Measurements from ENCODE around the gene VPS8. TPM values are rescaled to one million over a fixed set of nuclear protein-coding genes. Genes with fewer than 3 reads are reported as not detected.

Gene VPS8
- total RNA-seq, 1 experiment from 2014 or later = 72.3 TPM

DNA sequence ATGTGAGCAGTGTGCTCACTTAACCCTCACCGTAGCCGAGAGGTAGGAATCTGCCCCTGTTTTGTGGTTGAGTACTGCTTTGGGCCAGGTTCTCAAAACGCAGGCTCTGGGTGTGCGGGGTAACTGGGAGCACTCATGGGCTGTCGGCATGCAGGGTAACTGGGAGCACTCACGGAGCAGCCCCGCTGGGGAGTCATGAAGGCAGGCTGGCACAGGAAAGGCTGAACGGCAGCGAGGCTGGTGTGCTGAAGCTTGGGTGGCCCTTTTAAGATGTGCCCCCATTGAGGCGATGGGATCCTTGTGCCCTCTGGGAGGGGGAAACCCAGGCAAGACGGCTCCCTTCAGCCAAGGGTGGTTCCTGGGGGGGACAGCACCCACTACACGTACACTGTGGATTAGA is 44.6 kb upstream of the VPS8 start:
- ChIA-PET POLR2A (interaction anchor here (0.6 kb wide), 1 partner anchor 163 kb away, joined by 5 read pairs; no protein-coding TSS in a partner anchor), CTCF (interaction anchor here (1.7 kb wide), 1 partner anchor 206 kb away, joined by 6 read pairs; the partner anchor contains the start of gene EPHB3)
- no peaks in the 10 kb centered on the region for H3K4me1 ChIP-seq (ENCODE audit: control insufficient read depth, insufficient read depth, low read length)
- no peak overlapping the region for H3K4me3 ChIP-seq (ENCODE audit: low read depth in 2 of 2, low read length in 2 of 2)
- DNase-seq (ENCODE audit: low read depth, low spot score) = no peak
- in situ Hi-C loops (cut with HindIII; ENCODE audit: low pct_unique_long_range_greater_than_20kb, low sequenced_read_pairs) (no loop called here), intact Hi-C loops (cut with micrococcal nuclease; ENCODE audit: unreplicated experiment) (no loop called here)
- TF ChIP-seq, protein P1, sequence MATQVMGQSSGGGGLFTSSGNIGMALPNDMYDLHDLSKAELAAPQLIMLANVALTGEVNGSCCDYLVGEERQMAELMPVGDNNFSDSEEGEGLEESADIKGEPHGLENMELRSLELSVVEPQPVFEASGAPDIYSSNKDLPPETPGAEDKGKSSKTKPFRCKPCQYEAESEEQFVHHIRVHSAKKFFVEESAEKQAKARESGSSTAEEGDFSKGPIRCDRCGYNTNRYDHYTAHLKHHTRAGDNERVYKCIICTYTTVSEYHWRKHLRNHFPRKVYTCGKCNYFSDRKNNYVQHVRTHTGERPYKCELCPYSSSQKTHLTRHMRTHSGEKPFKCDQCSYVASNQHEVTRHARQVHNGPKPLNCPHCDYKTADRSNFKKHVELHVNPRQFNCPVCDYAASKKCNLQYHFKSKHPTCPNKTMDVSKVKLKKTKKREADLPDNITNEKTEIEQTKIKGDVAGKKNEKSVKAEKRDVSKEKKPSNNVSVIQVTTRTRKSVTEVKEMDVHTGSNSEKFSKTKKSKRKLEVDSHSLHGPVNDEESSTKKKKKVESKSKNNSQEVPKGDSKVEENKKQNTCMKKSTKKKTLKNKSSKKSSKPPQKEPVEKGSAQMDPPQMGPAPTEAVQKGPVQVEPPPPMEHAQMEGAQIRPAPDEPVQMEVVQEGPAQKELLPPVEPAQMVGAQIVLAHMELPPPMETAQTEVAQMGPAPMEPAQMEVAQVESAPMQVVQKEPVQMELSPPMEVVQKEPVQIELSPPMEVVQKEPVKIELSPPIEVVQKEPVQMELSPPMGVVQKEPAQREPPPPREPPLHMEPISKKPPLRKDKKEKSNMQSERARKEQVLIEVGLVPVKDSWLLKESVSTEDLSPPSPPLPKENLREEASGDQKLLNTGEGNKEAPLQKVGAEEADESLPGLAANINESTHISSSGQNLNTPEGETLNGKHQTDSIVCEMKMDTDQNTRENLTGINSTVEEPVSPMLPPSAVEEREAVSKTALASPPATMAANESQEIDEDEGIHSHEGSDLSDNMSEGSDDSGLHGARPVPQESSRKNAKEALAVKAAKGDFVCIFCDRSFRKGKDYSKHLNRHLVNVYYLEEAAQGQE (IDR thresholded peaks at IDR 0.05; ENCODE audit: insufficient read depth in 1 of 2, low read depth in 2 of 2, low read length in 1 of 2) = no peak
- TF ChIP-seq TCF7L2 (IDR thresholded peaks at IDR 0.05; ENCODE audit: low read depth, low read length) = no peak
- no TSS peak for BruUV-seq (replicated peaks)
- no peaks in the 10 kb centered on the region for H3K9me3 ChIP-seq (ENCODE audit: control insufficient read depth, insufficient read depth, low read depth, low read length)
- no peaks in the 10 kb centered on the region for H3K36me3 ChIP-seq (ENCODE audit: control insufficient read depth, insufficient read depth, low read length)
- no peak overlapping the region for H3K27ac ChIP-seq (ENCODE audit: low read length)
- ATAC-seq = no peak
- H3K27me3 ChIP-seq (ENCODE audit: control insufficient read depth, insufficient read depth, low read length) = no peaks in the 10 kb centered on the region; the same call in 1 of the 2 replicates

DNA sequence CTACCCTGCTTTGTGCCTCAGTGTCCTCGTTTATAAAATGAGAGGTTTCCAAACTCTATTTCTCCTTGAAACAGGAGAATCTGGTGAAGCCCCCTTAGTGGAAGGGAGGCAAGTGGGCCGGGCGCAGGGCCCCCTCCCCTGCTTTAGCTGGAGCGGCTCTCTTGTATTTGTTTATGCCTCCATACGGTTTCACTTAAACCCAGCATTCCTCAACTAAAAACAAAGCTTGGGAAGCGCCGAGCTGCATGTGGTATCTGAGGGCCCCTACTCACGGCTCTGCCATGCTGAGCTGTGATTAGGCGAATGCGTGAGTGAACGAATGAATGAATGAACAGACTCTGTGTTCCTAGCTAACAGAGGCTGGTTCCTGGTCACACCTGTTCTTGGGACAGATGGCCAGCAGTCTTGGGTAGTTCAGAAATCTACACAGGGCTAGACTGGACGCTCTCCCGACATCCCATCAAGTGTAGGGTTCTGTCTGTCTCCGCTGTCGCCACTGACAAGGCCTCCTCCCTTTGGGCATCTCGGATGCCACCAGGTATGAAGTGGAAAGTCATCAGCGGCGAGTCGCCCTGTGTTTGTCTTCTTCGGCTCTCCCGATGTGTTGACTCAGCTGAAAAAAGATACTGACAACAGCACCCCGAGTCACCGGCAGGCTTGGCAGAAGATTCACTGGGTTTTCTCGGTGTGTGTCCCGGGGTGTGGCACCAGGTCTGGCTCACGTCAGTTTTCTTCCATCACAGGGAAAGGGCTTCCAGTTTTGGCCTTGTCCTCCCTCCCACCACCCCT is 42.4 kb upstream of the VPS8 start:
- no peak overlapping the region for H3K27ac ChIP-seq (ENCODE audit: low read length)

More for the DNA sequence above, 42.4 kb upstream of the VPS8 start:
- intact Hi-C loops (cut with micrococcal nuclease; ENCODE audit: unreplicated experiment) (no loop called here), in situ Hi-C loops (cut with HindIII; ENCODE audit: low pct_unique_long_range_greater_than_20kb, low sequenced_read_pairs) (no loop called here)
- DNase-seq (ENCODE audit: low read depth, low spot score) = no peak
- ATAC-seq = no peak
- Histone ChIP-seq H3K36me3 (ENCODE audit: control insufficient read depth, insufficient read depth, low read length) (no peaks in the 10 kb centered on the region), H3K27me3 (ENCODE audit: control insufficient read depth, insufficient read depth, low read length) (no peaks in the 10 kb centered on the region; the same call in 1 of the 2 replicates), H3K4me1 (ENCODE audit: control insufficient read depth, insufficient read depth, low read length) (no peaks in the 10 kb centered on the region), H3K4me3 (ENCODE audit: low read depth in 2 of 2, low read length in 2 of 2) (no peak overlapping the region), H3K9me3 (ENCODE audit: control insufficient read depth, insufficient read depth, low read depth, low read length) (no peaks in the 10 kb centered on the region)
- TF ChIP-seq, protein P2, sequence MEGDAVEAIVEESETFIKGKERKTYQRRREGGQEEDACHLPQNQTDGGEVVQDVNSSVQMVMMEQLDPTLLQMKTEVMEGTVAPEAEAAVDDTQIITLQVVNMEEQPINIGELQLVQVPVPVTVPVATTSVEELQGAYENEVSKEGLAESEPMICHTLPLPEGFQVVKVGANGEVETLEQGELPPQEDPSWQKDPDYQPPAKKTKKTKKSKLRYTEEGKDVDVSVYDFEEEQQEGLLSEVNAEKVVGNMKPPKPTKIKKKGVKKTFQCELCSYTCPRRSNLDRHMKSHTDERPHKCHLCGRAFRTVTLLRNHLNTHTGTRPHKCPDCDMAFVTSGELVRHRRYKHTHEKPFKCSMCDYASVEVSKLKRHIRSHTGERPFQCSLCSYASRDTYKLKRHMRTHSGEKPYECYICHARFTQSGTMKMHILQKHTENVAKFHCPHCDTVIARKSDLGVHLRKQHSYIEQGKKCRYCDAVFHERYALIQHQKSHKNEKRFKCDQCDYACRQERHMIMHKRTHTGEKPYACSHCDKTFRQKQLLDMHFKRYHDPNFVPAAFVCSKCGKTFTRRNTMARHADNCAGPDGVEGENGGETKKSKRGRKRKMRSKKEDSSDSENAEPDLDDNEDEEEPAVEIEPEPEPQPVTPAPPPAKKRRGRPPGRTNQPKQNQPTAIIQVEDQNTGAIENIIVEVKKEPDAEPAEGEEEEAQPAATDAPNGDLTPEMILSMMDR (IDR thresholded peaks at IDR 0.05) = no peak
- TF ChIP-seq POLR2AphosphoS5 (IDR thresholded peaks at IDR 0.05; ENCODE audit: low read depth, low read length) = no peak
- no peak for TF ChIP-seq SIN3A (IDR thresholded peaks at IDR 0.05; ENCODE audit: borderline replicate concordance, insufficient read depth, low read depth, low read length)
- TF ChIP-seq, protein P1 (IDR thresholded peaks at IDR 0.05; ENCODE audit: insufficient read depth in 1 of 2, low read depth in 2 of 2, low read length in 1 of 2) = no peak
- no peak for TF ChIP-seq TCF7L2 (IDR thresholded peaks at IDR 0.05; ENCODE audit: low read depth, low read length)
- ChIA-PET POLR2A (no interaction called here), CTCF (no interaction called here)
- BruUV-seq (replicated peaks) = no TSS peak

Data from Panc1 (cell line).